Left lung (tissue), 10 donors: Measurements from ENCODE around the gene MATN1. TPM values are rescaled to one million over a fixed set of nuclear protein-coding genes. Genes with fewer than 3 reads are reported as not detected.

Source experiments
- ATAC-seq: fragments of 200-7000 bp; cut with Tn5 transposase; one replicate; pipeline ENCODE4 v1.9.1; 2020; ENCODE audit warnings: moderate library complexity
- DNase-seq, 4 donors: peaks; one replicate each; pipeline ENCODE4 v3.0.0-alpha.2; 2013 to 2020
- H3K27ac ChIP-seq, 2 donors: fragments of 200-600 bp; sonication (generic) in 1 of 2; one replicate each; pipeline versions ENCODE4 v1.5.0 to v1.8.0; 2020 to 2021
- H3K27me3 ChIP-seq, 2 donors: fragments of 200-600 bp; sonication (generic) in 1 of 2; one replicate each; pipeline versions ENCODE4 v1.5.0 to v1.8.0; 2020 to 2021
- H3K36me3 ChIP-seq, 2 donors: fragments of 200-600 bp; sonication (generic) in 1 of 2; one replicate each; pipeline versions ENCODE4 v1.5.0 to v1.8.0; 2020 to 2021
- H3K4me1 ChIP-seq, 2 donors: fragments of 200-600 bp; one replicate each; pipeline ENCODE4 v1.8.0; 2021
- H3K4me3 ChIP-seq, 2 donors: fragments of 200-600 bp; sonication (generic) in 1 of 2; one replicate each; pipeline versions ENCODE4 v1.5.0 to v1.8.0; 2020 to 2021; ENCODE audit warnings: mild to moderate bottlenecking in 1 of 2
- H3K9me3 ChIP-seq, 2 donors: fragments of 200-600 bp; sonication (generic) in 1 of 2; one replicate each; pipeline versions ENCODE4 v1.5.0 to v1.8.0; 2020 to 2021
- intact Hi-C, 2 donors: fragments of 100-400 bp; cut with DNase I; formaldehyde crosslinking; loops; one replicate each; pipeline versions ENCODE4 v1.11.2 to v1.14.2; 2022
- polyA plus RNA-seq, 6 donors: library from polyadenylated mRNA; unstranded; fragments of 120-200 nt; gene quantifications; one replicate each; pipeline ENCODE4 v1.2.1, GENCODE V29; 2013; ENCODE audit not compliant: insufficient read length in 6 of 6
- total RNA-seq, 2 donors: library from RNA; stranded (reverse); fragmentation: NEBNext Ultra II Directional; extraction: Animal tissue kit (Norgen Biotek cat#: 25700); gene quantifications; one replicate each; pipeline ENCODE4 v1.2.1, GENCODE V29; 2021
- TF ChIP-seq, protein P1 (sequence below), 2 donors: fragments of 200-600 bp; sonication (generic) in 1 of 2; IDR thresholded peaks; one replicate each; pipeline versions ENCODE4 v1.5.0 to v1.8.0; 2021; ENCODE audit warnings: antibody characterized with exemption in 2 of 2
- donor health status: DM: no; HTN: yes; CAD: no.
- donor health status: DM: no; HTN: no; CAD: no.

The MATN1 gene
- total and polyA plus RNA-seq, 8 donors, result 0.08 to 1.1 (median 0.43) TPM; not detected in 1

- Histone ChIP-seq H3K36me3 (no peaks in the 10 kb centered on the region), H3K27ac (no peak overlapping the region), H3K4me1 (no peaks in the 10 kb centered on the region), H3K27me3 (peaks cover 0 to 15% of the 10 kb centered on the region in 2 donors), H3K9me3 (no peaks in the 10 kb centered on the region), H3K4me3 (no peak overlapping the region)
- TF ChIP-seq, protein P1, sequence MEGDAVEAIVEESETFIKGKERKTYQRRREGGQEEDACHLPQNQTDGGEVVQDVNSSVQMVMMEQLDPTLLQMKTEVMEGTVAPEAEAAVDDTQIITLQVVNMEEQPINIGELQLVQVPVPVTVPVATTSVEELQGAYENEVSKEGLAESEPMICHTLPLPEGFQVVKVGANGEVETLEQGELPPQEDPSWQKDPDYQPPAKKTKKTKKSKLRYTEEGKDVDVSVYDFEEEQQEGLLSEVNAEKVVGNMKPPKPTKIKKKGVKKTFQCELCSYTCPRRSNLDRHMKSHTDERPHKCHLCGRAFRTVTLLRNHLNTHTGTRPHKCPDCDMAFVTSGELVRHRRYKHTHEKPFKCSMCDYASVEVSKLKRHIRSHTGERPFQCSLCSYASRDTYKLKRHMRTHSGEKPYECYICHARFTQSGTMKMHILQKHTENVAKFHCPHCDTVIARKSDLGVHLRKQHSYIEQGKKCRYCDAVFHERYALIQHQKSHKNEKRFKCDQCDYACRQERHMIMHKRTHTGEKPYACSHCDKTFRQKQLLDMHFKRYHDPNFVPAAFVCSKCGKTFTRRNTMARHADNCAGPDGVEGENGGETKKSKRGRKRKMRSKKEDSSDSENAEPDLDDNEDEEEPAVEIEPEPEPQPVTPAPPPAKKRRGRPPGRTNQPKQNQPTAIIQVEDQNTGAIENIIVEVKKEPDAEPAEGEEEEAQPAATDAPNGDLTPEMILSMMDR (IDR thresholded peaks at IDR 0.05), result no peak
- DNase-seq (peak in 1 of 4 donors; percentile 27), ATAC-seq (no peak)
- intact Hi-C loops, result no loop called here
Measured at GRCh38 chr1:30698401-30698981, 24.9 kb downstream of the MATN1 start.

- DNase-seq, result peak in 1 of 4 donors; percentile 26
- Histone ChIP-seq H3K27me3 (peaks cover 0 to 15% of the 10 kb centered on the region in 2 donors), H3K36me3 (no peaks in the 10 kb centered on the region), H3K27ac (no peak overlapping the region), H3K4me1 (no peaks in the 10 kb centered on the region), H3K4me3 (no peak overlapping the region), H3K9me3 (no peaks in the 10 kb centered on the region)
- intact Hi-C loops, result no loop called here
- ATAC-seq, result no peak
- TF ChIP-seq, protein P1 (IDR thresholded peaks at IDR 0.05), result no peak
Measured at GRCh38 chr1:30697571-30698376, 25.6 kb downstream of the MATN1 start.

- ATAC-seq, result no peak
- H3K9me3 ChIP-seq, result no peaks in the 10 kb centered on the region
- H3K27ac ChIP-seq, result no peak overlapping the region
- H3K27me3 ChIP-seq, result peaks cover 0 to 20% of the 10 kb centered on the region in 2 donors
- no peaks in the 10 kb centered on the region for H3K36me3 ChIP-seq
- TF ChIP-seq, protein P1 (IDR thresholded peaks at IDR 0.05), result no peak
- no peak overlapping the region for H3K4me3 ChIP-seq
- DNase-seq, result peak in 1 of 4 donors; percentile 28
- H3K4me1 ChIP-seq, result no peaks in the 10 kb centered on the region
- intact Hi-C loops, result no loop called here
Measured at GRCh38 chr1:30696831-30697230, 26.6 kb downstream of the MATN1 start.

- no peaks in the 10 kb centered on the region for H3K36me3 ChIP-seq
- peak; percentile 18 for ATAC-seq
- no peaks in the 10 kb centered on the region for H3K4me1 ChIP-seq
- H3K9me3 ChIP-seq, result no peaks in the 10 kb centered on the region
- H3K27ac ChIP-seq, result no peak overlapping the region
- TF ChIP-seq, protein P1 (IDR thresholded peaks at IDR 0.05), result no peak
- peak in 3 of 4 donors; percentile 33 to 63 (median 60) for DNase-seq
- peaks cover 0 to 20% of the 10 kb centered on the region in 2 donors for H3K27me3 ChIP-seq
- intact Hi-C loops, result no loop called here
- no peak overlapping the region for H3K4me3 ChIP-seq
Measured at GRCh38 chr1:30695439-30695841, 27.9 kb downstream of the MATN1 start.
